ENCODE results near the gene CSGALNACT2. TPM values are rescaled to one million over a fixed set of nuclear protein-coding genes. Genes with fewer than 3 reads are reported as not detected.
"Not testable (repeated sequence)": the region's sequence is repeated elsewhere in the genome, so short reads cannot be mapped to it uniquely, and the experiment has no call there.

CSGALNACT2 gene
- total RNA-seq, 1 experiment from 2014 or later: 5.1 TPM

GRCh38 chr10:43177595-43177994, 39.4 kb downstream of the CSGALNACT2 start:
- TF ChIP-seq ZNF232 (CRISPR knock-in tag; IDR thresholded peaks at IDR 0.05): no peak
- no peak for TF ChIP-seq ZNF121 (CRISPR knock-in tag; IDR thresholded peaks at IDR 0.05)
- TF ChIP-seq ZNF512 (CRISPR knock-in tag; IDR thresholded peaks at IDR 0.05; ENCODE audit: borderline replicate concordance): no peak
- no peak for TF ChIP-seq ZNF263 (CRISPR knock-in tag; IDR thresholded peaks at IDR 0.05; ENCODE audit: low read depth)
- TF ChIP-seq IRF1 (CRISPR knock-in tag; IDR thresholded peaks at IDR 0.05): no peak
- TF ChIP-seq TEAD1 (CRISPR knock-in tag; IDR thresholded peaks at IDR 0.05): no peak
- no peak for TF ChIP-seq JAZF1 (CRISPR knock-in tag; IDR thresholded peaks at IDR 0.05)
- DNase-seq (ENCODE audit: low spot score) (no peak), ATAC-seq (no peak)
- POLR2A ChIA-PET: no interaction called here
- Mint-ChIP-seq H3K36me3 (peaks cover 24% of the 10 kb centered on the region), H3K9me3 (peaks cover 10% of the 10 kb centered on the region), H3K27me3 (ENCODE audit: low read depth) (no peaks in the 10 kb centered on the region), H3K4me1 (peaks cover 3% of the 10 kb centered on the region; the same call in 1 of the 2 replicates), H3K4me3 (no peak overlapping the region), H3K27ac (no peak overlapping the region)
- CTCF ChIA-PET: no interaction called here

GRCh38 chr10:43181146-43181545, 42.9 kb downstream of the CSGALNACT2 start:
- no peak overlapping the region for H3K4me3 Mint-ChIP-seq
- ATAC-seq: no peak
- ChIA-PET CTCF (interaction anchor here (1.3 kb wide), 1 partner anchor 21 kb away, joined by 3 read pairs; no protein-coding TSS in a partner anchor), POLR2A (interaction anchor here (0.6 kb wide), 1 partner anchor 576 kb away, joined by 3 read pairs; no protein-coding TSS in a partner anchor)
- peaks cover 15% of the 10 kb centered on the region for H3K9me3 Mint-ChIP-seq
- TF ChIP-seq NFYB (CRISPR knock-in tag; conservative IDR thresholded peaks at IDR 0.05; ENCODE audit: low read depth): no peak
- TF ChIP-seq NFATC4 (CRISPR knock-in tag; IDR thresholded peaks at IDR 0.05): no peak
- TF ChIP-seq ATF3 (CRISPR knock-in tag; conservative IDR thresholded peaks at IDR 0.05): no peak
- no peak for TF ChIP-seq FOXJ3 (CRISPR knock-in tag; IDR thresholded peaks at IDR 0.05; ENCODE audit: borderline replicate concordance)
- TF ChIP-seq OVOL2 (CRISPR knock-in tag; IDR thresholded peaks at IDR 0.05; ENCODE audit: borderline replicate concordance): no peak
- TF ChIP-seq ZSCAN18 (CRISPR knock-in tag; IDR thresholded peaks at IDR 0.05): no peak
- TF ChIP-seq GTF2I (CRISPR knock-in tag; conservative IDR thresholded peaks at IDR 0.05): no peak
- peaks cover 40% of the 10 kb centered on the region for H3K36me3 Mint-ChIP-seq
- peaks cover 3% of the 10 kb centered on the region; the same call in 1 of the 2 replicates for H3K4me1 Mint-ChIP-seq
- no peak for DNase-seq (ENCODE audit: low spot score)
- no peaks in the 10 kb centered on the region for H3K27me3 Mint-ChIP-seq (ENCODE audit: low read depth)
- H3K27ac Mint-ChIP-seq: no peak overlapping the region

- H3K27ac Mint-ChIP-seq; ATAC-seq; H3K27me3 Mint-ChIP-seq (ENCODE audit: low read depth); CTCF ChIA-PET; H3K4me3 Mint-ChIP-seq; POLR2A ChIA-PET; H3K4me1 Mint-ChIP-seq; DNase-seq (ENCODE audit: low spot score): not testable (repeated sequence)
- H3K36me3 Mint-ChIP-seq: peaks cover 34% of the 10 kb centered on the region
- peaks cover 18% of the 10 kb centered on the region for H3K9me3 Mint-ChIP-seq
These were observed 45.5 kb downstream of the CSGALNACT2 start for GRCh38 chr10:43183764-43184163.

GRCh38 chr10:43186150-43186549, 47.9 kb downstream of the CSGALNACT2 start:
- H3K27ac Mint-ChIP-seq: no peak overlapping the region
- POLR2A ChIA-PET: no interaction called here
- no peak for DNase-seq (ENCODE audit: low spot score)
- ATAC-seq: no peak
- CTCF ChIA-PET: no interaction called here
- no peaks in the 10 kb centered on the region for H3K27me3 Mint-ChIP-seq (ENCODE audit: low read depth)
- H3K4me3 Mint-ChIP-seq: no peak overlapping the region
- H3K9me3 Mint-ChIP-seq: peaks cover 17% of the 10 kb centered on the region
- H3K36me3 Mint-ChIP-seq: peaks cover 27% of the 10 kb centered on the region
- H3K4me1 Mint-ChIP-seq: no peaks in the 10 kb centered on the region
- TF ChIP-seq USF2 (CRISPR knock-in tag; IDR thresholded peaks at IDR 0.05) (no peak), ERG (CRISPR knock-in tag; IDR thresholded peaks at IDR 0.05) (no peak), AR (CRISPR knock-in tag; IDR thresholded peaks at IDR 0.05) (no peak)
